C4-2B (cell line): ENCODE measurements around the gene POLK.

ENCODE experiments used
- CTCF ChIP-seq: fragments of 450-650 bp; conservative IDR thresholded peaks from 2 replicates; pipeline ENCODE4 v1.5.1; 2017; ENCODE audit warnings: mild to moderate bottlenecking
- ZFX ChIP-seq: fragments of 450-650 bp; IDR thresholded peaks from 2 replicates; pipeline ENCODE4 v1.6.1; 2017

GRCh38 chr5:75484605-75485004, 27.1 kb upstream of the POLK start:
- TF ChIP-seq CTCF, result no peak
- no peak for TF ChIP-seq ZFX
